K562 (cell line): ENCODE results near the gene CXCL16. TPM values are rescaled to one million over a fixed set of nuclear protein-coding genes. Genes with fewer than 3 reads are reported as not detected.

Experiments
- ATAC-seq: fragments of 200-7000 bp; cut with Tn5 transposase; 3 replicates; pipeline ENCODE4 v1.9.1; 2020; ENCODE audit warnings: moderate library complexity
- BruUV-seq: library from RNA; stranded (reverse); fragments of 400-500 nt; replicated peaks from 2 replicates; lab custom pipeline; 2021; lab: Mats Ljungman, UMichigan
- CTCF ChIA-PET: fragments of 300-600 bp; formaldehyde crosslinking; extraction: SDS; loops from one replicate; lab custom pipeline; 2021; ENCODE audit warnings: low intra/inter-chr PET ratio; lab: Yijun Ruan, JAX
- POLR2A ChIA-PET: fragments of 300-600, 350-650 bp; sonication (Branson Sonifier 250); formaldehyde crosslinking; extraction: SDS; loops from one replicate; lab custom pipeline; 2021; ENCODE audit warnings: antibody characterized with exemption, inconsistent platforms; lab: Yijun Ruan, JAX
- DNase-seq, 4 experiments: peaks; one replicate each; pipeline versions ENCODE4 v3.0.0 to v3.0.0-alpha.2; 2011 to 2018; ENCODE audit warnings: low spot score in 3 of 4, mixed read lengths in 3 of 4; ENCODE audit errors: extremely low read depth in 1 of 4
- FAIRE-seq: peaks from 2 replicates; lab custom pipeline; 2011; peaks lifted over from hg19 to GRCh38; lab: Jason Lieb, UNC
- H2AFZ ChIP-seq: 2 replicates; pipeline ENCODE4 v1.6.0; 2011; ENCODE audit warnings: low read depth, low read length, control low read depth, inconsistent platforms
- H3K27ac ChIP-seq: fragments of 200-600 bp; 3 replicates; pipeline ENCODE4 v1.8.0; 2011; ENCODE audit warnings: low read depth, mild to moderate bottlenecking, control low read depth, inconsistent platforms, low read length, moderate library complexity, mixed read lengths; ENCODE audit errors: extremely low read depth
- H3K27me3 ChIP-seq, 2 experiments: fragments of 300-600 bp in 1 of 2; 2 replicates in 1 of 2; 3 replicates in 1 of 2; pipeline versions ENCODE4 v1.6.0 to v1.8.0; 2011; ENCODE audit warnings: inconsistent platforms in 2 of 2, low read length in 2 of 2, mild to moderate bottlenecking in 1 of 2, mixed read lengths in 1 of 2, moderate library complexity in 1 of 2; ENCODE audit not compliant: control insufficient read depth in 2 of 2, insufficient read depth in 2 of 2
- H3K36me3 ChIP-seq: fragments of 300-600 bp; 3 replicates; pipeline ENCODE4 v1.8.0; 2011; ENCODE audit warnings: mild to moderate bottlenecking, low read length, inconsistent platforms; ENCODE audit not compliant: control insufficient read depth, insufficient read depth
- H3K4me1 ChIP-seq, 2 experiments: fragments of 200-600 bp in 1 of 2; replicated peaks in 1 of 2; 2 replicates in 1 of 2; 3 replicates in 1 of 2; pipeline versions ENCODE4 v1.5.1 to v1.8.0; 2011; ENCODE audit warnings: inconsistent platforms in 2 of 2, low read length in 2 of 2, mild to moderate bottlenecking in 1 of 2, mixed read lengths in 1 of 2, moderate library complexity in 1 of 2; ENCODE audit not compliant: control insufficient read depth in 2 of 2, insufficient read depth in 2 of 2
- H3K4me2 ChIP-seq: 2 replicates; pipeline ENCODE4 v1.6.1; 2011; ENCODE audit warnings: low read length, control low read depth, inconsistent platforms, mixed read lengths; ENCODE audit not compliant: insufficient read depth
- H3K4me3 ChIP-seq: fragments of 200-600 bp; sonication (generic), shearing (Covaris generic); 2 replicates; pipeline ENCODE4 v1.5.1; 2016; ENCODE audit warnings: control low read depth, inconsistent platforms
- H3K79me2 ChIP-seq: fragments of 200-600 bp; 3 replicates; pipeline ENCODE4 v1.8.0; 2011; ENCODE audit warnings: low read length, inconsistent platforms; ENCODE audit not compliant: control insufficient read depth, insufficient read depth
- H3K9ac ChIP-seq, 2 experiments: 2 replicates each; pipeline versions ENCODE4 v1.6.0 to v1.6.1; 2011; ENCODE audit warnings: low read depth in 2 of 2, low read length in 2 of 2, control low read depth in 1 of 2, inconsistent platforms in 1 of 2, mild to moderate bottlenecking in 1 of 2, mixed read lengths in 1 of 2; ENCODE audit not compliant: insufficient read depth in 1 of 2
- H3K9me1 ChIP-seq: one replicate; pipeline ENCODE4 v1.6.0; 2011; ENCODE audit warnings: inconsistent platforms, mild to moderate bottlenecking, low read length, moderate library complexity; ENCODE audit not compliant: control insufficient read depth, insufficient read depth
- H3K9me3 ChIP-seq: replicated peaks from 2 replicates; pipeline ENCODE4 v1.5.1; 2011; ENCODE audit warnings: low read depth, low read length, inconsistent platforms; ENCODE audit not compliant: control insufficient read depth, insufficient read depth
- H4K20me1 ChIP-seq: replicated peaks from 2 replicates; pipeline ENCODE4 v1.6.1; 2011; ENCODE audit warnings: low read length, inconsistent platforms, mixed read lengths; ENCODE audit not compliant: control insufficient read depth, insufficient read depth
- ARID1B ChIP-seq: fragments of 450-650 bp; IDR thresholded peaks from 2 replicates; pipeline ENCODE4 v1.6.1; 2016; ENCODE audit warnings: antibody characterized with exemption, mild to moderate bottlenecking, inconsistent platforms
- CBFA2T3 ChIP-seq: fragments of 450-650 bp; IDR thresholded peaks from 2 replicates; pipeline ENCODE4 v1.6.1; 2017
- CHD1 ChIP-seq: fragments of 200-600 bp; sonication (generic); IDR thresholded peaks from one replicate; pipeline ENCODE4 v1.6.1; 2012; ENCODE audit warnings: mild to moderate bottlenecking, moderate library complexity, low read length, inconsistent platforms
- EGR1 ChIP-seq: fragments of 450-650 bp; conservative IDR thresholded peaks from 2 replicates; pipeline ENCODE4 v1.6.1; 2017; ENCODE audit warnings: mild to moderate bottlenecking
- ELF1 ChIP-seq: fragments of 200-800 bp; sonication (Bioruptor generic); IDR thresholded peaks from 2 replicates; pipeline ENCODE4 v1.6.1; 2016; ENCODE audit warnings: missing genetic modification characterization, missing compliant biosample characterization
- EZH2 ChIP-seq: IDR thresholded peaks from 2 replicates; pipeline ENCODE4 v1.6.1; 2012; ENCODE audit warnings: low read depth, mild to moderate bottlenecking, inconsistent platforms, low read length, borderline replicate concordance
- FOXA3 ChIP-seq, 2 experiments: fragments of 450-650 bp in 1 of 2; sonication (generic) in 1 of 2; formaldehyde crosslinking; IDR thresholded peaks in 1 of 2; conservative IDR thresholded peaks in 1 of 2; 2 replicates each; pipeline versions ENCODE4 v1.4.0 to v1.8.0; 2020 to 2022; ENCODE audit warnings: mild to moderate bottlenecking in 2 of 2, missing genetic modification reagents in 1 of 2
- GABPA ChIP-seq: fragments of 200-800 bp; sonication (Bioruptor generic); conservative IDR thresholded peaks from 2 replicates; pipeline ENCODE4 v1.6.1; 2016; ENCODE audit warnings: low read depth, missing genetic modification characterization, missing compliant biosample characterization
- KLF10 ChIP-seq: fragments of 250-450 bp; sonication (Bioruptor Pico); IDR thresholded peaks from 2 replicates; pipeline ENCODE4 v1.6.1; 2021; ENCODE audit warnings: matching md5 sums
- NFE2 ChIP-seq: IDR thresholded peaks from 2 replicates; pipeline ENCODE4 v1.6.1; 2014; ENCODE audit warnings: antibody characterized with exemption, low read depth
- NR2C1 ChIP-seq, 2 experiments: fragments of 450-650 bp; IDR thresholded peaks; 2 replicates each; pipeline ENCODE4 v1.6.1; 2017; ENCODE audit warnings: mild to moderate bottlenecking in 2 of 2, antibody characterized with exemption in 1 of 2, inconsistent platforms in 1 of 2, missing compliant biosample characterization in 1 of 2, missing genetic modification characterization in 1 of 2
- NR3C1 ChIP-seq: sonication (generic); formaldehyde crosslinking; IDR thresholded peaks from 2 replicates; pipeline ENCODE4 v1.8.1; 2022; ENCODE audit warnings: missing genetic modification reagents
- RNF2 ChIP-seq: sonication (generic); IDR thresholded peaks from 2 replicates; pipeline ENCODE4 v1.6.1; 2016
- SOX6 ChIP-seq: fragments of 450-650 bp; IDR thresholded peaks from 2 replicates; pipeline ENCODE4 v1.6.1; 2014; ENCODE audit warnings: mild to moderate bottlenecking
- SPI1 ChIP-seq: IDR thresholded peaks from 2 replicates; pipeline ENCODE4 v1.6.1; 2011; ENCODE audit warnings: low read depth, low read length, control low read depth, borderline replicate concordance
- TCF7L2 ChIP-seq: fragments of 150-350 bp; IDR thresholded peaks from 2 replicates; pipeline ENCODE4 v1.6.1; 2016; ENCODE audit warnings: low read depth, mild to moderate bottlenecking, low read length, moderate library complexity
- YY1 ChIP-seq, 3 experiments: IDR thresholded peaks; 2 replicates each; pipeline ENCODE4 v1.6.1; 2011; ENCODE audit warnings: low read length in 2 of 3, mild to moderate bottlenecking in 2 of 3, moderate library complexity in 2 of 3, borderline replicate concordance in 1 of 3, control low read depth in 1 of 3, low read depth in 1 of 3; ENCODE audit not compliant: insufficient read depth in 3 of 3, insufficient replicate concordance in 2 of 3, control insufficient read depth in 1 of 3, insufficient read length in 1 of 3; ENCODE audit errors: extremely low read depth in 1 of 3
- ZNF436 ChIP-seq: fragments of 250-450, 450-650 bp; sonication (Bioruptor Pico); formaldehyde crosslinking; IDR thresholded peaks from 2 replicates; pipeline ENCODE4 v1.7.0; 2020; ENCODE audit warnings: mild to moderate bottlenecking
- WGBS: fragments of 100-300 bp; shearing (Covaris generic); methylation state at CpG from one replicate; pipeline ENCODE4 v1.1.6; 2016; ENCODE audit warnings: low coverage, mixed read lengths; ENCODE audit not compliant: insufficient coverage; ENCODE audit errors: missing lambda C conversion rate; 5-methylcytosine and 5-hydroxymethylcytosine counted together
- in situ Hi-C: fragments of 300-500 bp; cut with MboI; formaldehyde crosslinking; loops from 4 replicates; pipeline ENCODE4 v1.15.0; 2018; ENCODE audit warnings: inconsistent platforms, mixed read lengths
- intact Hi-C: fragments of 100-400 bp; cut with micrococcal nuclease; formaldehyde crosslinking; loops from 2 replicates; pipeline ENCODE4 v1.14.2; 2022
- polyA plus RNA-seq, 8 experiments: library from polyadenylated mRNA; depleted of rRNA in 4 of 8; stranded (reverse) in 5 of 8; unstranded in 3 of 8; fragments of >200 nt; fragmentation: Nextera tagmentation in 2 of 8; fragmentation: Illumina TruSeq in 1 of 8; extraction: Ambion mirVana in 2 of 8; extraction: Trizol in 1 of 8; gene quantifications; 2 replicates each; pipeline versions ENCODE4 v1.2.1 to v1.2.3, GENCODE V29; 2011 to 2014; ENCODE audit warnings: inconsistent platforms in 1 of 8, missing spikeins in 1 of 8
- total RNA-seq, 7 experiments: library from RNA; depleted of rRNA in 6 of 7; stranded (reverse); fragments of >200 nt in 6 of 7; fragmentation: Illumina TruSeq in 2 of 7; extraction: Trizol in 2 of 7; gene quantifications; 2 replicates each; pipeline versions ENCODE4 v1.2.1 to v1.2.3, GENCODE V29; 2011 to 2021; ENCODE audit warnings: low replicate concordance in 1 of 7
- TF ChIP-seq, protein P1 (sequence below), 2 experiments: IDR thresholded peaks in 1 of 2; conservative IDR thresholded peaks in 1 of 2; 2 replicates each; pipeline ENCODE4 v1.6.1; 2016; ENCODE audit warnings: low read depth in 2 of 2, mild to moderate bottlenecking in 1 of 2, missing compliant biosample characterization in 1 of 2, missing genetic modification characterization in 1 of 2, moderate library complexity in 1 of 2

CXCL16 gene
- total and polyA plus RNA-seq, 9 of the 15 experiments (the other 6 are each of a cell fraction or from before 2014, with no cell fraction given) = 0.05 to 0.68 (median 0.22) TPM; not detected in 2

- DNase-seq = peak in 1 of 4 experiments; percentile 65
- Histone ChIP-seq H3K27ac (no peak overlapping the region; the same call in 2 of the 3 replicates), H3K9me3 (no peaks in the 10 kb centered on the region), H3K4me1 (peaks cover 4 to 24% of the 10 kb centered on the region in 2 experiments; a peak in 3 of 5 replicates), H3K79me2 (no peaks in the 10 kb centered on the region), H3K4me3 (no peak overlapping the region), H3K9ac (no peak overlapping the region; a peak in 1 of 4 replicates), H4K20me1 (no peaks in the 10 kb centered on the region), H2AFZ (peak overlapping the region; percentile 64), H3K9me1 (no peaks in the 10 kb centered on the region), H3K27me3 (peaks cover 15 to 28% of the 10 kb centered on the region in 2 experiments), H3K4me2 (peak overlapping the region; percentile 16; the same call in 1 of the 2 replicates), H3K36me3 (no peaks in the 10 kb centered on the region)
- in situ Hi-C loops (no loop called here), intact Hi-C loops (no loop called here)
- no peak for ATAC-seq
- peak; percentile 67 for FAIRE-seq
- ChIA-PET CTCF (no interaction called here), POLR2A (interaction anchor here (0.7 kb wide), 2 partner anchors 15 to 679 kb away, joined by 3 read pairs; no protein-coding TSS in a partner anchor)
- no TSS peak for BruUV-seq
- WGBS = 4% methylated on average over 7 of the region's 9 CpGs
- no peak for TF ChIP-seq ZNF436 (CRISPR knock-in tag)
- TF ChIP-seq TCF7L2 = no peak
- peak; percentile 56; the same call in 1 of the 2 replicates for TF ChIP-seq SPI1
- TF ChIP-seq RNF2 = no peak
- TF ChIP-seq NR3C1 (CRISPR knock-in tag) = no peak
- TF ChIP-seq, protein P1, sequence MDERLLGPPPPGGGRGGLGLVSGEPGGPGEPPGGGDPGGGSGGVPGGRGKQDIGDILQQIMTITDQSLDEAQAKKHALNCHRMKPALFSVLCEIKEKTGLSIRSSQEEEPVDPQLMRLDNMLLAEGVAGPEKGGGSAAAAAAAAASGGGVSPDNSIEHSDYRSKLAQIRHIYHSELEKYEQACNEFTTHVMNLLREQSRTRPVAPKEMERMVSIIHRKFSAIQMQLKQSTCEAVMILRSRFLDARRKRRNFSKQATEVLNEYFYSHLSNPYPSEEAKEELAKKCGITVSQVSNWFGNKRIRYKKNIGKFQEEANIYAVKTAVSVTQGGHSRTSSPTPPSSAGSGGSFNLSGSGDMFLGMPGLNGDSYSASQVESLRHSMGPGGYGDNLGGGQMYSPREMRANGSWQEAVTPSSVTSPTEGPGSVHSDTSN (CRISPR knock-in tag; IDR thresholded peaks at IDR 0.05; ENCODE audit: low read depth) = no peak
- TF ChIP-seq, protein P1 (tag; conservative IDR thresholded peaks at IDR 0.05; ENCODE audit: low read depth) = 0 out of 2 replicates have a peak, but pooled peaks have one; percentile 20
- peak; percentile 27; the same call in 1 of the 2 replicates for TF ChIP-seq GABPA
- peak; percentile 18; the same call in 1 of the 2 replicates for TF ChIP-seq CBFA2T3
- TF ChIP-seq NR2C1 (IDR thresholded peaks at IDR 0.05) = peak; percentile 58; the same call in 1 of the 2 replicates
- peak; percentile 76 for TF ChIP-seq NR2C1 (tag; IDR thresholded peaks at IDR 0.05)
- 0 out of 2 replicates have a peak, but pooled peaks have one; percentile 29 for TF ChIP-seq ARID1B
- no peak for TF ChIP-seq ELF1 (tag)
- no peak for TF ChIP-seq EZH2
- TF ChIP-seq SOX6 = no peak
- TF ChIP-seq FOXA3 (CRISPR knock-in tag; conservative IDR thresholded peaks at IDR 0.05 in 1 of 2, IDR thresholded peaks at IDR 0.05 in 1 of 2) = no peak
- TF ChIP-seq NFE2 = peak; percentile 33; the same call in 1 of the 2 replicates
- TF ChIP-seq CHD1 = no peak
- 0 out of 2 replicates have a peak, but pooled peaks have one; percentile 15 for TF ChIP-seq EGR1
- TF ChIP-seq KLF10 = no peak
- TF ChIP-seq YY1 (IDR thresholded peaks at IDR 0.05; ENCODE audit: borderline replicate concordance in 1 of 3, control insufficient read depth in 1 of 3, extremely low read depth in 1 of 3, insufficient read depth in 3 of 3, insufficient read length in 1 of 3, insufficient replicate concordance in 2 of 3, low read depth in 1 of 3, low read length in 2 of 3) = peak in 1 of 3 experiments; percentile 14
These were observed 3.7 kb downstream of the CXCL16 start for GRCh38 chr17:4735876-4736651.
